HepG2 (cell line): ENCODE data around the gene GPR61. TPM values are rescaled to one million over a fixed set of nuclear protein-coding genes. Genes with fewer than 3 reads are reported as not detected.

Experiments used
- ATAC-seq: fragments of 200-7000 bp; cut with Tn5 transposase; 3 replicates; pipeline ENCODE4 v1.9.1; 2020; ENCODE audit warnings: mild to moderate bottlenecking, moderate library complexity
- BruUV-seq: library from RNA; stranded (reverse); fragments of 400-500 nt; replicated peaks from 2 replicates; lab custom pipeline; 2021; lab: Mats Ljungman, UMichigan
- CTCF ChIA-PET: fragments of 300-600 bp; formaldehyde crosslinking; extraction: SDS; loops from one replicate; lab custom pipeline; 2021; ENCODE audit warnings: low total read pairs, inconsistent platforms, low intra/inter-chr PET ratio; lab: Yijun Ruan, JAX
- POLR2A ChIA-PET: fragments of 350-600 bp; sonication (Branson Sonifier 250); formaldehyde crosslinking; loops from one replicate; lab custom pipeline; 2020; ENCODE audit warnings: antibody characterized with exemption, inconsistent platforms; lab: Yijun Ruan, JAX
- DNase-seq: peaks from one replicate; pipeline ENCODE4 v3.0.0-alpha.2; 2015; ENCODE audit warnings: low spot score
- FAIRE-seq: peaks from 3 replicates; lab custom pipeline; 2011; peaks lifted over from hg19 to GRCh38; lab: Jason Lieb, UNC
- H2AFZ ChIP-seq: one replicate; pipeline ENCODE4 v1.6.1; 2011; ENCODE audit warnings: low read length, inconsistent platforms
- H3K27ac ChIP-seq: fragments of 300-600 bp; 3 replicates; pipeline ENCODE4 v1.8.0; 2011; ENCODE audit warnings: mixed run types, mild to moderate bottlenecking, mixed read lengths, low read length, inconsistent platforms; ENCODE audit not compliant: insufficient read depth; ENCODE audit errors: extremely low read length
- H3K27me3 ChIP-seq, 2 experiments: fragments of 200-600 bp in 1 of 2; 2 replicates in 1 of 2; 3 replicates in 1 of 2; pipeline versions ENCODE4 v1.6.0 to v1.8.0; 2011; ENCODE audit warnings: low read length in 2 of 2, mild to moderate bottlenecking in 2 of 2, moderate library complexity in 2 of 2, inconsistent platforms in 1 of 2; ENCODE audit not compliant: insufficient read depth in 2 of 2, control insufficient read depth in 1 of 2
- H3K36me3 ChIP-seq, 2 experiments: fragments of 200-600 bp in 1 of 2; replicated peaks in 1 of 2; 2 replicates in 1 of 2; 3 replicates in 1 of 2; pipeline versions ENCODE4 v1.5.1 to v1.8.0; 2011; ENCODE audit warnings: low read length in 2 of 2, inconsistent platforms in 1 of 2; ENCODE audit not compliant: insufficient read depth in 2 of 2, control insufficient read depth in 1 of 2
- H3K4me1 ChIP-seq: 2 replicates; pipeline ENCODE4 v1.5.1; 2012; ENCODE audit warnings: low read length, inconsistent platforms; ENCODE audit not compliant: insufficient read depth
- H3K4me2 ChIP-seq: 2 replicates; pipeline ENCODE4 v1.6.0; 2011; ENCODE audit warnings: low read depth, low read length, inconsistent platforms
- H3K4me3 ChIP-seq, 3 experiments: fragments of 200-600 bp in 1 of 3; sonication (generic), shearing (Covaris generic) in 1 of 3; replicated peaks in 1 of 3; 2 replicates each; pipeline ENCODE4 v1.5.1; 2011 to 2016; ENCODE audit warnings: low read length in 3 of 3, inconsistent platforms in 2 of 3, low read depth in 2 of 3, mild to moderate bottlenecking in 2 of 3, control low read depth in 1 of 3, mixed read lengths in 1 of 3; ENCODE audit not compliant: insufficient read depth in 1 of 3
- H3K79me2 ChIP-seq: one replicate; pipeline ENCODE4 v1.6.1; 2011; ENCODE audit warnings: low read length, inconsistent platforms; ENCODE audit not compliant: insufficient read depth
- H3K9ac ChIP-seq: 2 replicates; pipeline ENCODE4 v1.6.0; 2011; ENCODE audit warnings: mild to moderate bottlenecking, low read depth, low read length, inconsistent platforms; ENCODE audit not compliant: insufficient read depth
- H3K9me3 ChIP-seq: 2 replicates; pipeline ENCODE4 v1.5.1; 2012; ENCODE audit warnings: mild to moderate bottlenecking, low read length
- H4K20me1 ChIP-seq: 2 replicates; pipeline ENCODE4 v1.6.0; 2011; ENCODE audit warnings: inconsistent platforms, mild to moderate bottlenecking, low read length, moderate library complexity; ENCODE audit not compliant: insufficient read depth
- ATAD3A ChIP-seq: sonication (generic); formaldehyde crosslinking; IDR thresholded peaks from 2 replicates; pipeline ENCODE4 v1.4.0; 2020; ENCODE audit warnings: missing genetic modification reagents
- CEBPG ChIP-seq: IDR thresholded peaks from 2 replicates; pipeline ENCODE4 v1.6.1; 2016
- CREB1 ChIP-seq, 2 experiments: fragments of 450-650 bp in 1 of 2; IDR thresholded peaks; 2 replicates each; pipeline ENCODE4 v1.6.1; 2016 to 2017; ENCODE audit warnings: control low read depth in 1 of 2, mild to moderate bottlenecking in 1 of 2, missing compliant biosample characterization in 1 of 2, missing genetic modification characterization in 1 of 2
- DR1 ChIP-seq: sonication (generic); formaldehyde crosslinking; IDR thresholded peaks from 2 replicates; pipeline ENCODE4 v1.8.0; 2021; ENCODE audit warnings: mild to moderate bottlenecking, missing genetic modification reagents, inconsistent platforms
- MAZ ChIP-seq, 2 experiments: sonication (generic) in 1 of 2; formaldehyde crosslinking in 1 of 2; IDR thresholded peaks; 2 replicates each; pipeline versions ENCODE4 v1.5.0 to v1.6.1; 2012 to 2020; ENCODE audit warnings: low read depth in 2 of 2, mild to moderate bottlenecking in 2 of 2, borderline replicate concordance in 1 of 2, improper control_type of control experiment in 1 of 2, low read length in 1 of 2, missing genetic modification reagents in 1 of 2, moderate library complexity in 1 of 2
- NCOR1 ChIP-seq: fragments of 200-600 bp; sonication (generic); IDR thresholded peaks from 2 replicates; pipeline ENCODE4 v1.7.0; 2017; ENCODE audit warnings: antibody characterized with exemption, low read length, borderline replicate concordance
- NFRKB ChIP-seq: fragments of 450-650 bp; IDR thresholded peaks from 2 replicates; pipeline ENCODE4 v1.6.1; 2017
- PTBP1 ChIP-seq: fragments of 200-400 bp; formaldehyde crosslinking; IDR thresholded peaks from 2 replicates; pipeline ENCODE4 v1.6.1; 2018; ENCODE audit warnings: low read length, low read depth; ENCODE audit not compliant: poor library complexity, severe bottlenecking
- REL ChIP-seq: sonication (generic); formaldehyde crosslinking; conservative IDR thresholded peaks from 2 replicates; pipeline ENCODE4 v1.8.0; 2022; ENCODE audit warnings: mild to moderate bottlenecking, missing genetic modification reagents, moderate library complexity
- SRSF9 ChIP-seq: fragments of 200-400 bp; formaldehyde crosslinking; IDR thresholded peaks from 2 replicates; pipeline ENCODE4 v1.6.1; 2018; ENCODE audit warnings: borderline replicate concordance, mild to moderate bottlenecking, low read depth, low read length; ENCODE audit not compliant: insufficient read depth, poor library complexity, severe bottlenecking
- TP53 ChIP-seq: sonication (generic); formaldehyde crosslinking; conservative IDR thresholded peaks from 2 replicates; pipeline ENCODE4 v1.4.0; 2020; ENCODE audit warnings: missing genetic modification reagents
- ZFP1 ChIP-seq: IDR thresholded peaks from 2 replicates; pipeline ENCODE4 v1.6.1; 2016
- ZFP82 ChIP-seq: sonication (generic); formaldehyde crosslinking; IDR thresholded peaks from 2 replicates; pipeline ENCODE4 v1.5.1; 2020; ENCODE audit warnings: mild to moderate bottlenecking, missing genetic modification reagents, borderline replicate concordance
- ZNF232 ChIP-seq: sonication (generic); formaldehyde crosslinking; IDR thresholded peaks from 2 replicates; pipeline ENCODE4 v1.4.0; 2020; ENCODE audit warnings: missing genetic modification reagents, borderline replicate concordance
- ZNF274 ChIP-seq: sonication (generic); formaldehyde crosslinking; IDR thresholded peaks from 2 replicates; pipeline ENCODE4 v1.5.1; 2020; ENCODE audit warnings: mild to moderate bottlenecking, missing genetic modification reagents
- ZNF296 ChIP-seq: sonication (generic); formaldehyde crosslinking; conservative IDR thresholded peaks from 2 replicates; pipeline ENCODE4 v1.5.0; 2020; ENCODE audit warnings: mild to moderate bottlenecking, missing genetic modification reagents
- ZNF562 ChIP-seq: sonication (generic); formaldehyde crosslinking; IDR thresholded peaks from 2 replicates; pipeline ENCODE4 v1.8.0; 2022; ENCODE audit warnings: missing genetic modification reagents, borderline replicate concordance
- WGBS: methylation state at CpG from one replicate; pipeline ENCODE4 v1.1.6; 2017; ENCODE audit warnings: low lambda C conversion rate; 5-methylcytosine and 5-hydroxymethylcytosine counted together
- in situ Hi-C: cut with HindIII; loops from 2 replicates; pipeline ENCODE4 v1.10.0; 2017; ENCODE audit warnings: low pct_unique_long_range_greater_than_20kb; ENCODE audit not compliant: extremely low pct_ligation_motif_present
- intact Hi-C: fragments of 100-400 bp; cut with micrococcal nuclease; formaldehyde crosslinking; loops from one replicate; pipeline ENCODE4 v1.10.0; 2022; ENCODE audit not compliant: unreplicated experiment
- polyA plus RNA-seq, 8 experiments: library from polyadenylated mRNA; depleted of rRNA in 3 of 8; stranded (reverse) in 7 of 8; unstranded in 1 of 8; fragments of >200 nt; fragmentation: Illumina TruSeq in 4 of 8; extraction: Trizol in 4 of 8; gene quantifications; 2 replicates each; pipeline versions ENCODE4 v1.2.1 to v1.2.3, GENCODE V29; 2011 to 2016; ENCODE audit warnings: low read depth in 4 of 8, missing spikeins in 1 of 8, mixed read lengths in 1 of 8; ENCODE audit not compliant: insufficient read depth in 1 of 8
- total RNA-seq, 5 experiments: library from RNA; depleted of rRNA; stranded (reverse); fragments of >200 nt; fragmentation: Illumina TruSeq; extraction: Trizol; gene quantifications; 2 replicates each; pipeline ENCODE4 v1.2.3, GENCODE V29; 2016; ENCODE audit warnings: low read depth in 1 of 5
- TF ChIP-seq, protein P1 (sequence below): sonication (generic); formaldehyde crosslinking; IDR thresholded peaks from 2 replicates; pipeline ENCODE4 v1.5.1; 2020; ENCODE audit warnings: mild to moderate bottlenecking, missing genetic modification reagents, moderate library complexity
- TF ChIP-seq, protein P2 (sequence below): sonication (generic); formaldehyde crosslinking; IDR thresholded peaks from 2 replicates; pipeline ENCODE4 v1.4.0; 2020; ENCODE audit warnings: missing genetic modification reagents, borderline replicate concordance

Gene GPR61
- total and polyA plus RNA-seq, 2 of the 13 experiments (the other 11 are each of a cell fraction or from before 2014, with no cell fraction given), result not detected

- H3K4me3 ChIP-seq, result peak overlapping the region in 2 of 3 experiments; percentile 29 to 67; a peak in 2 of 6 replicates
- peak overlapping the region; percentile 87 for H3K4me2 ChIP-seq
- H3K9me3 ChIP-seq, result no peaks in the 10 kb centered on the region
- intact Hi-C loops, result loop anchor here (1.0 kb wide), 2 partner anchors 34 to 38 kb away; partner anchors contain the start of gene CYB561D1
- H3K27ac ChIP-seq, result no peak overlapping the region
- no peaks in the 10 kb centered on the region for H3K36me3 ChIP-seq
- in situ Hi-C loops, result loop anchor here (5.0 to 10.0 kb wide), 2 partner anchors 40 to 268 kb away; partner anchors contain the start of gene CYB561D1
- H2AFZ ChIP-seq, result peak overlapping the region; percentile 89
- no peak overlapping the region for H3K9ac ChIP-seq
- no TSS peak for BruUV-seq
- peaks cover 19% of the 10 kb centered on the region; the same call in 1 of the 2 replicates for H3K4me1 ChIP-seq
- peak; percentile 75 for DNase-seq
- ATAC-seq, result peak; percentile 86
- CTCF ChIA-PET, result interaction anchor here (0.7 to 4.5 kb wide), 6 partner anchors 30 to 269 kb away, joined by 3 to 81 read pairs (median 20); partner anchors contain the start of gene CYB561D1
- H3K27me3 ChIP-seq, result peaks cover 8 to 46% of the 10 kb centered on the region in 2 experiments; a peak in 4 of 5 replicates
- 11% methylated on average over 9 of the region's 12 CpGs for WGBS
- peak; percentile 70 for FAIRE-seq
- POLR2A ChIA-PET, result interaction anchor here (0.7 to 4.4 kb wide), 6 partner anchors 16 to 49 kb away, joined by 3 to 18 read pairs (median 5); partner anchors contain the start of genes AMIGO1, ATXN7L2, CYB561D1 and GNAI3
- H4K20me1 ChIP-seq, result no peaks in the 10 kb centered on the region
- H3K79me2 ChIP-seq, result no peaks in the 10 kb centered on the region
- TF ChIP-seq ZFP1 (CRISPR knock-in tag) (no peak), ZNF232 (no peak), ZFP82 (CRISPR knock-in tag) (no peak), REL (CRISPR knock-in tag) (no peak), ZNF274 (no peak), MAZ (IDR thresholded peaks at IDR 0.05; ENCODE audit: borderline replicate concordance, low read depth, low read length) (peak; percentile 36; the same call in 1 of the 2 replicates), MAZ (CRISPR knock-in tag; IDR thresholded peaks at IDR 0.05; ENCODE audit: low read depth) (no peak; the same call in none of the 2 replicates), DR1 (CRISPR knock-in tag) (no peak), CEBPG (CRISPR knock-in tag) (0 out of 2 replicates have a peak, but pooled peaks have one; percentile 5), ZNF562 (no peak), ZNF296 (no peak), TP53 (CRISPR knock-in tag) (no peak), CREB1 (IDR thresholded peaks at IDR 0.05) (no peak), CREB1 (CRISPR knock-in tag; IDR thresholded peaks at IDR 0.05) (no peak), NCOR1 (no peak), NFRKB (no peak), ATAD3A (no peak), SRSF9 (no peak), PTBP1 (no peak)
- TF ChIP-seq, protein P1, sequence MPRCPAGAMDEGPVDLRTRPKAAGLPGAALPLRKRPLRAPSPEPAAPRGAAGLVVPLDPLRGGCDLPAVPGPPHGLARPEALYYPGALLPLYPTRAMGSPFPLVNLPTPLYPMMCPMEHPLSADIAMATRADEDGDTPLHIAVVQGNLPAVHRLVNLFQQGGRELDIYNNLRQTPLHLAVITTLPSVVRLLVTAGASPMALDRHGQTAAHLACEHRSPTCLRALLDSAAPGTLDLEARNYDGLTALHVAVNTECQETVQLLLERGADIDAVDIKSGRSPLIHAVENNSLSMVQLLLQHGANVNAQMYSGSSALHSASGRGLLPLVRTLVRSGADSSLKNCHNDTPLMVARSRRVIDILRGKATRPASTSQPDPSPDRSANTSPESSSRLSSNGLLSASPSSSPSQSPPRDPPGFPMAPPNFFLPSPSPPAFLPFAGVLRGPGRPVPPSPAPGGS, result no peak
- TF ChIP-seq, protein P2, sequence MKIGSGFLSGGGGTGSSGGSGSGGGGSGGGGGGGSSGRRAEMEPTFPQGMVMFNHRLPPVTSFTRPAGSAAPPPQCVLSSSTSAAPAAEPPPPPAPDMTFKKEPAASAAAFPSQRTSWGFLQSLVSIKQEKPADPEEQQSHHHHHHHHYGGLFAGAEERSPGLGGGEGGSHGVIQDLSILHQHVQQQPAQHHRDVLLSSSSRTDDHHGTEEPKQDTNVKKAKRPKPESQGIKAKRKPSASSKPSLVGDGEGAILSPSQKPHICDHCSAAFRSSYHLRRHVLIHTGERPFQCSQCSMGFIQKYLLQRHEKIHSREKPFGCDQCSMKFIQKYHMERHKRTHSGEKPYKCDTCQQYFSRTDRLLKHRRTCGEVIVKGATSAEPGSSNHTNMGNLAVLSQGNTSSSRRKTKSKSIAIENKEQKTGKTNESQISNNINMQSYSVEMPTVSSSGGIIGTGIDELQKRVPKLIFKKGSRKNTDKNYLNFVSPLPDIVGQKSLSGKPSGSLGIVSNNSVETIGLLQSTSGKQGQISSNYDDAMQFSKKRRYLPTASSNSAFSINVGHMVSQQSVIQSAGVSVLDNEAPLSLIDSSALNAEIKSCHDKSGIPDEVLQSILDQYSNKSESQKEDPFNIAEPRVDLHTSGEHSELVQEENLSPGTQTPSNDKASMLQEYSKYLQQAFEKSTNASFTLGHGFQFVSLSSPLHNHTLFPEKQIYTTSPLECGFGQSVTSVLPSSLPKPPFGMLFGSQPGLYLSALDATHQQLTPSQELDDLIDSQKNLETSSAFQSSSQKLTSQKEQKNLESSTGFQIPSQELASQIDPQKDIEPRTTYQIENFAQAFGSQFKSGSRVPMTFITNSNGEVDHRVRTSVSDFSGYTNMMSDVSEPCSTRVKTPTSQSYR (CRISPR knock-in tag), result peak; percentile 6; the same call in 1 of the 2 replicates
Observed at GRCh38 chr1:109532365-109533136, 7.1 kb upstream of the GPR61 start.
